ENCODE results near the gene LHX5. TPM values are rescaled to one million over a fixed set of nuclear protein-coding genes. Genes with fewer than 3 reads are reported as not detected.

LHX5 gene
- total RNA-seq, 1 experiment from 2014 or later, result not detected

GRCh38 chr12:113477842-113478215 is 6.2 kb upstream of the LHX5 start:
- Histone ChIP-seq H3K27ac (ENCODE audit: low read length) (no peak overlapping the region), H3K27me3 (ENCODE audit: control insufficient read depth, insufficient read depth, low read length) (peaks cover 45% of the 10 kb centered on the region), H3K9me3 (ENCODE audit: control insufficient read depth, insufficient read depth, low read depth, low read length) (no peaks in the 10 kb centered on the region), H3K4me1 (ENCODE audit: control insufficient read depth, insufficient read depth, low read length) (peaks cover 4% of the 10 kb centered on the region; the same call in 1 of the 2 replicates), H3K4me3 (ENCODE audit: low read depth in 2 of 2, low read length in 2 of 2) (no peak overlapping the region), H3K36me3 (ENCODE audit: control insufficient read depth, insufficient read depth, low read length) (no peaks in the 10 kb centered on the region)
- CTCF ChIA-PET, result no interaction called here
- no peak for TF ChIP-seq TCF7L2 (IDR thresholded peaks at IDR 0.05; ENCODE audit: low read depth, low read length)
- no peak for TF ChIP-seq CTCF (IDR thresholded peaks at IDR 0.05)
- TF ChIP-seq SIN3A (IDR thresholded peaks at IDR 0.05; ENCODE audit: borderline replicate concordance, insufficient read depth, low read depth, low read length), result no peak
- TF ChIP-seq POLR2AphosphoS5 (IDR thresholded peaks at IDR 0.05; ENCODE audit: low read depth, low read length), result no peak
- TF ChIP-seq REST (IDR thresholded peaks at IDR 0.05; ENCODE audit: insufficient read depth in 1 of 2, low read depth in 2 of 2, low read length in 1 of 2), result no peak
- no TSS peak for BruUV-seq (replicated peaks)
- POLR2A ChIA-PET, result no interaction called here
- DNase-seq (ENCODE audit: low read depth, low spot score) (no peak), ATAC-seq (0 out of 2 replicates have a peak, but pooled peaks have one; percentile 20)
- intact Hi-C loops (cut with micrococcal nuclease; ENCODE audit: unreplicated experiment), result no loop called here
- in situ Hi-C loops (cut with HindIII; ENCODE audit: low pct_unique_long_range_greater_than_20kb, low sequenced_read_pairs), result no loop called here

- POLR2A ChIA-PET, result no interaction called here
- ATAC-seq, result peak; percentile 47
- intact Hi-C loops (cut with micrococcal nuclease; ENCODE audit: unreplicated experiment), result no loop called here
Measured at GRCh38 chr12:113477171-113477841, 5.6 kb upstream of the LHX5 start.

More at GRCh38 chr12:113477171-113477841, 5.6 kb upstream of the LHX5 start:
- BruUV-seq (replicated peaks), result no TSS peak
- TF ChIP-seq CTCF (IDR thresholded peaks at IDR 0.05) (no peak), POLR2AphosphoS5 (IDR thresholded peaks at IDR 0.05; ENCODE audit: low read depth, low read length) (no peak), TCF7L2 (IDR thresholded peaks at IDR 0.05; ENCODE audit: low read depth, low read length) (no peak), SIN3A (IDR thresholded peaks at IDR 0.05; ENCODE audit: borderline replicate concordance, insufficient read depth, low read depth, low read length) (no peak), REST (IDR thresholded peaks at IDR 0.05; ENCODE audit: insufficient read depth in 1 of 2, low read depth in 2 of 2, low read length in 1 of 2) (no peak)
- no peak for DNase-seq (ENCODE audit: low read depth, low spot score)
- CTCF ChIA-PET, result no interaction called here
- in situ Hi-C loops (cut with HindIII; ENCODE audit: low pct_unique_long_range_greater_than_20kb, low sequenced_read_pairs), result no loop called here
- Histone ChIP-seq H3K27ac (ENCODE audit: low read length) (no peak overlapping the region), H3K9me3 (ENCODE audit: control insufficient read depth, insufficient read depth, low read depth, low read length) (no peaks in the 10 kb centered on the region), H3K27me3 (ENCODE audit: control insufficient read depth, insufficient read depth, low read length) (peaks cover 42% of the 10 kb centered on the region), H3K4me3 (ENCODE audit: low read depth in 2 of 2, low read length in 2 of 2) (no peak overlapping the region), H3K4me1 (ENCODE audit: control insufficient read depth, insufficient read depth, low read length) (peaks cover 4% of the 10 kb centered on the region; the same call in 1 of the 2 replicates), H3K36me3 (ENCODE audit: control insufficient read depth, insufficient read depth, low read length) (no peaks in the 10 kb centered on the region)

Data from Panc1 (cell line).